AG09319 (cell line): ENCODE data around the gene POT1.

ENCODE experiments used
- DNase-seq: peaks from one replicate; pipeline ENCODE4 v3.0.0-alpha.2; 2010; ENCODE audit warnings: low read depth; ENCODE audit errors: extremely low read depth
- CTCF ChIP-seq: IDR thresholded peaks from 2 replicates; pipeline ENCODE4 v1.5.1; 2011; ENCODE audit warnings: low read depth, mild to moderate bottlenecking, inconsistent platforms, low read length, moderate library complexity

Gene POT1

GRCh38 chr7:124811341-124811740 is 118.3 kb downstream of the POT1 start:
- no peak for TF ChIP-seq CTCF
- no peak for DNase-seq

GRCh38 chr7:124810605-124811004 is 119.0 kb downstream of the POT1 start:
- no peak for DNase-seq
- no peak for TF ChIP-seq CTCF

GRCh38 chr7:124808206-124808605 is 121.4 kb downstream of the POT1 start:
- DNase-seq, result no peak
- no peak for TF ChIP-seq CTCF

- TF ChIP-seq CTCF, result no peak
- no peak for DNase-seq
Measured at GRCh38 chr7:124801330-124801895, 128.2 kb downstream of the POT1 start.

- TF ChIP-seq CTCF, result no peak
Measured at GRCh38 chr7:124800386-124800785, 129.2 kb downstream of the POT1 start.

GRCh38 chr7:124799448-124799847 is 130.2 kb downstream of the POT1 start:
- no peak for TF ChIP-seq CTCF
- DNase-seq, result no peak

More at GRCh38 chr7:124800386-124800785, 129.2 kb downstream of the POT1 start:
- no peak for DNase-seq

- no peak for DNase-seq
- no peak for TF ChIP-seq CTCF
Measured at GRCh38 chr7:124796771-124797170, 132.9 kb downstream of the POT1 start.
